SIG-M5 treated with dmso at 0.1 percent for 504 hours (cell line): Measurements from ENCODE around the gene DPP6.

ENCODE experiments used
- DNase-seq: peaks from one replicate; lab custom pipeline; 2025; ENCODE audit not compliant: unreplicated experiment; lab: John Stamatoyannopoulos, UW

DPP6 gene

DNA sequence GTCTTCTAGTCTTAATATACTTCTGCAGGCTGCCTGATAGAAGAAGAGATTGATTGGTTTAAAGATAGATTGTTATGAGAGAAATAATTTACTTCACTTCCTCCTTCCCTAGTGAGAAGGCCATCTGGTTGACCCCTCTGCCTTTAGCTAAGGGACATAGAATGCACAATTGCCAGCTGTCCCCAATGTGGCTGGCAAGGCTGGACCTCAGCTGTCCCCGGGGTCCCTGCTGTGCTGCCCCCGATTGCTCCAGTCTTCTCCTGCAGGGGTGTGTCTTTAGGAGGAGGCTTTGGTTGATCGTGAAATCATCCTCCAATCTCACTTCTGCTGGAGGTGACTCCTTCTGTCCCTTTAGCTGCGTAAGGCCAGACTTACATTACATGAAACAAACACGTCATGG lies 388.5 kb downstream of the DPP6 start:
- no peak for DNase-seq

DNA sequence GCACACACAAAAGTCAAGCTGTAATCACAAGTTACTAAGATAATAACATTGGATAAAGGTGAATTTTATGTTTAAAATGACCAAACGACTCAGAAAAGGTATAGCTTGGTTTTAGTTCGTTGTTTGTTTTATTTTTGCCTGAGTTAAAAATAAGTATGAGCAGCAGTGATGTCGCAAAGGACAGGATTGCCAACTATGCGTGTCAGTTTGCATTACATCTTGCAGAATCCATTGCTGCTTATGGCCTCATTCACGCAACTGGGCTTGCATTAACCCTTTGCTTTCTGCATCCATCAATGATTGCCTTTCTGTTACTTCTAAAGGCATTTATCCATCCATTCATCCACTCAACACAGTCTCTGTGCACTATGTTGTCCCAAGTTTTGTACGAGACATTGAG lies 389.6 kb downstream of the DPP6 start:
- DNase-seq: no peak

DNA sequence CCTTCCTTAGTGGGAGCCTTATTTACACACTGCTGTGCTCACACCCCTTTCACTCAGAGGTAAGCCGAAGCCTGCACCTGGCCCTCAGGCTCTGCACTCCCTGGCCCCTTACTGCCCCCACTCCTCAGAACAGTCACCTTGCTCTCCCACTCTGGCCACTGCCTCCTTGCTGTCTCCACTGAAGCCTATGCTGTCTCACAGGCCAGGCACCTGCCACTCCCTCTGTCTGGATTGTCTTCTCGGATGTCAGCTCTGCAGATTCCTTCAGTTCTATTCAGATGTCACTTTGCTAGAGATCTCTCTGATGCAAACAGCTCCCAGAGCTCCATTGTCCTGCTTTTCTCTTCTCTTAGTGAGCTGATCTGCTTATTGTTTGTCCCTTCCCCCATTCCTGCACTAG lies 390.7 kb downstream of the DPP6 start:
- DNase-seq: no peak

DNA sequence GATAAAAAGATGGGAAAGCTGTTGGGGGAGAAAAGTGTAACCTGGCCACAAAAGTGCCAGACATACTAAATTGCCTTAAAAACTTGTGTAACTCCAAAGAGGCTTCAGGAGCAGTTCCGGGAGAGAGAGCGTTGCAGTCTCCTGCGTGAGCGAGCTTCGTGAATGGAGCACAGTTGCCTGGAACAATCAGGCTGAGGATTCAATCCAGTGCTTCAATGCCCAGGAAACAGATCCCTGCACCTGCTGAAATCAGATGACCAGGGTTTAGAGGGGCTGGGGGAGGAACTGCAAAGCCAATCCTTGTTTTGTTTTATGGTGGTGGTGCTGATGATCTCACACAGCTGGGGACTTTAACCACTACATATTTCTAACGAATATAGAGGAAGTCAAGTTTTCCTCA lies 398.3 kb downstream of the DPP6 start:
- DNase-seq: no peak

DNA sequence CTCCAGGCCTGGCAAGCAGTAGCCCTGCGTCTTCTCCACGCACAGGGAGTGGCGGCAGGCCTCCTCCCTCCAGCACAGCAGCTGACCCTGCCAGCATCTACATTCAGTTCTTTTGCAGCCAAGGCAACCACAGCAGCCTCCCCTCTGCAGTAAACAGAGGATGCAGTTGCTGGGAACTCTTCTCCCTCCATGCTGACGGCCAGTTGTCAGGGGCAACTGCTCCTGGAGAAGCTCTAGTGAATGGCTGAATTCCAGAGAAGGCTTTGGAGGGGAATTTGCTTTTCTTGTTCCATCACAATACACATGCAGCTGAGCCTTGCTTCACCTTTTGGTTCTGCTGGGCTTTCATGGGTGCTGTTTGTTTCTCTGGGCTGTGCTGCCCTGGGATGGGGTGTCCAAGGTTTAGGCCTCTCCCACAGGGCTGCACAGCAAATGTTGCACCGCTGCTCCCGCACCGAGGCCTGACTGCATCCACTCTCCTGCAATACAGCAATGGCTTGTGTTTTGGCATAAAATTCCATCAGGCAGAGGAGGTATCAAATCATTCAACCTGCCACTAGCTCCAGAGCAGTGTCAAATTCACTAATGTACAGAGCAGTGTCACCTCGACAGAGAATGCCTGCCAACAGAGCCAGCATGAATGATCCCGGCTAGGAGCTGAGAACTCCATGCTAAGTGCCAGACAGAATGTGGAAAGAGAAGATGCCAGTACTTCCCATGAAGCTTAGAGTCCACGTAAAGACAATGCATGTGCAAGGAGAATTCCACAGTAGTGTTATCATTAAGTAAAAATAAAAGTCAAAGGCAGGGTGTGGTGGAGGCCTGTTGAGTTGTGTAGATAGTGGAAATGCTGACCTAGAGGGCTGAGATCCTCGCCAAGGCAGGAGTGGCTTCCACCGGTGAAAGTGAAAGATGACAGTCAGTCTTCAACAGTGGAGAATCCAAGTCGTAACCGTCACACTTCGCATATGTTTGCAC lies 399.6 kb downstream of the DPP6 start:
- DNase-seq: no peak

DNA sequence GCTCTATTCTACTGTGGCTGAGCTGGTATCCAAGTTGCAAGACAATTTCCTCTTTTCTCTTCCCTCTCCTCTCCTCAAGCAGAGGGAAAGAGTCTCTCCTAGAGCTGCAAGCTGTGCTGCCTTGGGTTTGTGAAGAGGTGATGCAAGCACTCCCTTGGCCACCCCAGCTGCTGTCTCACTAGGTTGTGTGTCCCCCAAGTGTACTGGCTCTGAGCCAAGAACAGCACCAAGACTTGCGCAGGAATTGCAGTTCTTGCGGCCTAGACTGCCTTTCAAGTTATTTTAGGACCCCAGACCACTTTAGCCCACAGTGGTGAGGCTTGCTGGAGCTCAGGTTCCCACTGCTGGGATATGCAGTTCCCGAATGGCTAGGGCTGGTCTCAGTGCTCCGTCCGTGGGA lies 411.6 kb downstream of the DPP6 start:
- DNase-seq: no peak

DNA sequence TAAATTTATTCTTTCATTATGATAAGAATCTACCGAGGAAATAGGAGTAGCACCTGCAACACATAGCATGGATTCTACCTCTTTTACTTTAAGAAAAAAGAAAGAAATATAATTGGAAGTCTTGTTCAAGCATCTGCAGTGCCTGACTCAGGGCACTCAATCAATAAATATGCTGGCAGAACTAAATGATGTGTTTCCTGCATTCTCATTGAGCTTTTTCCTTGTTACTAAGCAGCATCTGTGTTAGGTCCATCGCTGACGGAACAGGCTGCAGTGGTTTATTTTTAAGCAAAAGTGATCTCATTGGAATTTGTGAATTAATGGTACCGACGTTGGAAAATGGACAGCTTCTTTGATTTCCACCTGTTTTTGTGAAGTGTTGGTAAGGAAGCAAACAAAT lies 417.5 kb downstream of the DPP6 start:
- no peak for DNase-seq

DNA sequence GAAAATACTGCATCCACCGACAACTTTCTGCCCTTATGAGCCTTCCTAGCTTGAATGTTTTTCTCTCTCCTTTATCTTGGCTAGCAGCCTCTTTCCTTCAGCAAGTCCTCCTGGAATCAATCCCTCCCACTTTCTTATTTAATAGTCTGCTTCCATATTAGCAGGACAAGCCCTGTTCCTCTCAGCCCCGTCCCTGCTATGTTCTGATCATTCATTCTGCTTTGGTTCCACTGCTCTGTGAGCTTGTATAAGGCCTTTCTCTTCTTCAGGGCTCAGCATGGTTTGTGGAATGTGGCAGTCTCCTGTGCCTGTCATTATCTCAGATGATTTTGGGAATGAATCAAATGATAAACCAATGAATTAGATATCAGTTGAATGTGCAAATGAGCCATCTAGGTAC lies 420.1 kb downstream of the DPP6 start:
- no peak for DNase-seq

DNA sequence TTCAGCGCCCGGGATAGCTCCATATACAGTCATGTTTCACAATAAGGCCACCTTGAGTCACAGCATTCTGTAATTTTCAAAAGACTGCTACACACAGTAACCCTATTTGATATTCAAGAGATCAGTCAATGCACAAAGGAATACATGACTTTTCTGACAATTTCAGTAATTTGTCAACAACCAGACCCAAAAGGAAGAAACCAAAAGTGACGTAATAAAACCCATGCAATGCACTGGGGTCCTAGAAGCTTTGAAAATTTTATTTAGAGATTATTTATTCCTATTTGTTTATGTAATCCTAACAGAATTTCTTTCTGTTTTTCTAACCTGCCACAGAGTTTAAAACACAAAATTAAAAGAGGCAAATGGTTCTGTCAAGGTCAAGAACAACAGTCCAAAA lies 421.2 kb downstream of the DPP6 start:
- no peak for DNase-seq

DNA sequence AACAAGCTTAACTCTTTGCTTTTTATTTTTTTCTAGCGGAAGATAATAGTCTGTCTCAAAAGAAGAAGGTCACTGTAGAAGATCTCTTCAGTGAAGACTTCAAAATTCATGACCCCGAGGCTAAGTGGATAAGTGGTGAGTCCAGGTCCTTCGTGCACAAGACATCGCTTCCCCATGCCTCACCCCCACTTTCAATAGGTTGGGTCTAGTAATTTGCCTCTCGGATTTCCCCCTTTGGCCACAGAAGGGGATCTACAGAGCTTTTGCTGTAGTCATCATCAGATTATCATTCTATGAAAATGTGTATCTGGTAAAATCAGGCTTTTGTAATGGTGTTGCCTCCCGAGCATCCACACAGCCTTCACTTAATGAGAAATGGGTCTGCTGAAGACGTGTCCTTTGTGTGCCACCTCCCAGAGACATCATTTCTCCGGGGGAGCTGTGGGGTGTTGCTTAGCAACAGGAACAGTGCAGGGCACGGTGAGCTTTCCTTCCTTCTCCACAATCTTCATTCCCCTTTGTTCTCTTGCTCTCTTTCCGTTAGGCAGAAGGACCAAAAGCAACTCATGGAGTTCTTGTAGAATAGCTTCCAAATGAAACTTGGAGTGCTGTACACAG lies 422.8 kb downstream of the DPP6 start:
- no peak for DNase-seq

DNA sequence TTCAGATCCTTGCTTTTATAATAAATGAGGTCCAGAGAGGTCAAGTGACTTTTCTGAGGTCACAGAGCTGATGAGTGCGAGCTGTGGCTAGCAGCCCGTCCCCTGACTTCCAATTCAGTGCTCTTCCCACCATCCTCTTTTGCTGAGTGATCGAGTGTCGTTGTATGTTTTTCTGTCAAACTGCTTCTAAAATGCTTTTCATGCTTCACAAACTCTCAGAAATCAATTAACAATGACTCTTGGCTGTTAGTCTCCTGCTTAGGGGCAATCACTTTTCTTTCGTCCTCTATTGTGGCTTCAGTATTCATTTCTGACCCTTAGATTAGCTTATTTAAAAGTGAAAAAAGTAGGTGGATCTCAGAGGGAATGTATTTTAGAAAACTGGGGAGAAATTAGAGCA lies 423.7 kb downstream of the DPP6 start:
- DNase-seq: no peak

DNA sequence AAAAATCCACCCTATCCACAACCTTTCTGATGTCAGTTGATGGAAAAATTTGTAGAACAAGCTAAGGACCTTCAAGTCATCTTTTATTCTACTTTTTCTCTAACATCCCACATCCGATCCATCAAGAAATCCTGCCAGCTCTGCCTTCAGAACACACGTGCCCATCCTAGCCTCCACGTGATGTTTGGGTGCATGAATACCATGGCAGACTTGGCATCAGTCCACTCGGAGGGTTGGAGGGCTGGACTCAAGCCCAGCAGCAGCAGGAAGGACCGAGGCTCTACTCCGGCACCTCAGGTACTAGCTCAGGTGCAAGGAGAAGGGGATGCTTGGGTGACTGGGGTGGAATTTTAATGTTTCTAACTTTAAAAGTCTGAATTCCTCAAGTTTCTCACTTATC lies 428.6 kb downstream of the DPP6 start:
- DNase-seq: no peak

DNA sequence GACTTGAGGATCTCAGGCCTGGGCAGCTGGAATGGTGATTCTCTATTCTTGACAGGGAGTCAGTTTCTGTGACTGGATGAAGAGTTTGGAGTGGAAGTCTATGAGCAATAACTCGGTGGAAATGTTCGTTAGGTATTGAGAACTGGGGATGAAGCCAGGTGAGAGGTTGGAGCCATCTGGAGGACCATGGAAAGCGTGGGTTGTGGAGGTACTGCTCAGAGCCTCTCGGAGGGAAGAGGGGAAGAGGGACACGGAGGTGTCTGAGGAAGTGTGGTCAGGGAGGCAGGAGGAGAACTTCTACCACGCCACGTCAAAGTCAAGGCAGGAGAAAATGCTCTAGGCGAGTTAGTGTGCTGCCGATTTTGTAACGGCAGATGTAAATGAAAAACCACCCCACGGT lies 430.7 kb downstream of the DPP6 start:
- DNase-seq: no peak

DNA sequence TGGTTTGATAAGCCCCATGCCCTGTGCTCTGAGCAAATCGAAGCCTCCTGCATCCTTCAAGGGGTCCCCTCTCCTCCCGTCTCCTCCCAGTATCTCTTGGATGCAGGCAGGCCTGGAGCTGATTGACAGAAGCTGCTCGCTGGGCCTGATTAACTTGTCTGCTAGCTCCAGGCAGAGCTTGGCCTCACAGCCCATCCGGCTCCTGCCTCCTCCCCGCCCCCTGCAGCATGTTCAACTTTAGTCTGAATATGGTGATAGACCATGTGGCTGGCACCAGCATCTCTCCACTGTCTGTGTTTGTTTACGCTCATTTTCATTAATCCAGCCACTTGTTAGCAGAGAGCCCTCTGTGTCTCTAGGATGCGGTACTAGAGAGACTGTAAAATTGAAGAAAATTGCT lies 432.2 kb downstream of the DPP6 start:
- no peak for DNase-seq

DNA sequence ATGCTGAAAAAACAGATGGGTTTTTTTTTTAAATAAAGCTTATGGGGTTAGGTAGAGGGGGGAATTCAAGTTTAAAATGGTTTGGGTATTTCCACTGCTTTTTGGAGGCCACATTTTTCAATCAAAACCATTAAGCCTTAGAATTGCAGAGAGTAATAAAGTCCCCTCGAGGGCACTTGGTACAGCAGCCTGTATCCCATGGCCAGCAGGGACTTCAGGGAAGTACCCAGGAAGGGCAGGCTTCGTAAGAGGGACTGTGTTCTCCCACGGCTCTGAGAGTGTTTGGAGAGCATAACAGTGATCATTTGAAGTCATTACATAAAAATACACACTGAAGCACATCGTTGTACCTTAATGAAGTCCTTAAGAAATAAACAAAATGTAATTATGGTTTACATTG lies 432.7 kb downstream of the DPP6 start:
- DNase-seq: no peak

DNA sequence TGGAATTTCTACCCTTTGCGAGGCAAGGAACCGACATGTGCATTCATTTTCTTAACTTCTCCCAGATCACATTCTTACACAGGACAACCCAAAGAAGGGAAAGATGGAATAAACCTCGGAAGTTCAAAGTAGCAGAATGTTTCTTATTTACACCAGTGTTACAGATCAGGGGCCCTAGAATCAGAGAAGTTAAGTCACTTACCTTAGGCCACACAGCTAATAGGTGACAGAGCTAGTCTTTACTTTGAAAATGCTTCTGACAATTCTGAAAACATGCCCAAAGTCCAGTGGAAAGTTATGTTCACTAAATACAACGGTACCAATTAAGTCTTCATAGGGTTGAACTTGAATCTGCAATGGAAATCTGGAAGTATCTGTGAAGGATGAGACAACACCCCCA lies 437.7 kb downstream of the DPP6 start:
- no peak for DNase-seq

DNA sequence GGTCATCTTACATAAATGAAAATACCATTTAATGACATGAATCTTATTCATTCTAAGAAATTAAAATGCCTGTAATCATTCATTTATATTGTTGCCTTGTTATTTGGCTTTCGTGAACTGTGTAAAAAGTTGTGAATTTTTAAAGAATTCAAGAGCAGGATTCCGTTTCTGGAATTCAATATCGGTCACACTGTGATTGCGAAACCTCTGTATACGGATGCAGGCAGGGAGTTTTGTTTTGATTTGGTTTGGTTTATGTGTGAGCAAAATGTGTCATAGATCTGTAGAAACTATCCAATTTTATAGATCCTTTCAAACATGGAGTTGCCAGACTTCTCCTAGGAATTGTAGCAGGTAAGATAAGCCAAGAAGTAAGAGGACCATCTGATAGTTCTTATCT lies 441.4 kb downstream of the DPP6 start:
- no peak for DNase-seq

DNA sequence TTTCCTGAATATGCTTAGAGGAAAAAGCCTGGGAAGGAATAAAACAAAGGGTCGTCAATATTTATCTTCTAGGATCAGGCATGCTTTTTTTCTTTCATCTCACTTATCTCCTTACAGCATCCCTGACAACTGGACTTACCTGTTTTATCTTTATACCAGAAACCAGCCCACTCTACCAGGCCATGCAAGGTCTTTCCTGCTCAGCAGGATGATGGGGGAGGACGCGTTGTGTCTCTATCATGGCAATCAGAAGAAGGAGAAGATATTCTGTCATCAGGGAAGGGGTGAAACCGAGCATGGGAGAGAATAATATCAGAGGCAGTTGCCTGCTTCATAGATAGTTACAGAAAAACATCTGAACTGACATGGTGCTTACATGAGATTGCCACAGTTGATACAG lies 445.6 kb downstream of the DPP6 start:
- no peak for DNase-seq

DNA sequence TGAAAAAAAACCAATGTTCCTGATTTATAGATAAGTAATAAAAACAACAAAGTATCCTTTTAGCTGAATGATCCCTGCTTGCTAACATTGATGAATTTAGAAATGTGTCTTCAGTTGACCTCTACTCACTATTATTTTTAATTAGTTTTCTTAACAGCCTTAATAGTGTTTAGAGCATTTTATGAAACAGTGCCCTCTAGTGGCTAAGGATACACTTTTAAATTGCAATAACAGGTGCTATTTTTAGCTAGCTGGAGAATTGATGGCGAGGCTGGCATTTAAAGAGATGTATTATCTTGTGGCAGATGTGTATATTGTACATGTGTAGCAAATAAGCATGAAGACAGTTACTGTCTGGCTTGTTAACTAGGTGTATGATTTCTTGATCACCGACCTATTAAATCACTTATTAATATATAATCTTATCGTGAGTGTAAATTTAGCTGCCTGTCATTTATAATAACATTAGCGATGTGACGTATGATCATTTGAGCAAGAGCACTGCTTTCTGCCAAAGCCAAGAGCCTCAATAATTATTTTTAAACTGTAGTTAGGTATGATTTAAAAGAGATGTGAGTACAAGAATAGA lies 451.9 kb downstream of the DPP6 start:
- peak; percentile 2 for DNase-seq

DNA sequence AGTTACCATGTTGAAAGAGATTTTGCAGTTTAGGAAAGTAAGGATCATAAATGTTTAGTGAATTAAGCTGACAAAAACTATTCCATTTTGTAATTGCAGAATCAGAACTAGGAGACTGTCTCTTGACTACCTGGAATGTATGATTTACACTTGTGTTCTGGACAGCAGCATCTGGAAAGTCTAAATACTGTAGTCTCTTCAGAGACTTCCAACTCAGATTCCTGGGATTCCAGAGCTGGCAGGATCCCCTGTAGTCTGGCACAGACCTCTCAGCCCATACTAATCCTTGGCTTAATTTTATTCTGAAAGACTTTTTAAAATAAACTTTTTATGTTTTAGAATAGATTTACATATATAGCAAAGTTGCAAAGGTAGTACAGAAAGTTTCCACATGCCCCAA lies 452.7 kb downstream of the DPP6 start:
- no peak for DNase-seq

DNA sequence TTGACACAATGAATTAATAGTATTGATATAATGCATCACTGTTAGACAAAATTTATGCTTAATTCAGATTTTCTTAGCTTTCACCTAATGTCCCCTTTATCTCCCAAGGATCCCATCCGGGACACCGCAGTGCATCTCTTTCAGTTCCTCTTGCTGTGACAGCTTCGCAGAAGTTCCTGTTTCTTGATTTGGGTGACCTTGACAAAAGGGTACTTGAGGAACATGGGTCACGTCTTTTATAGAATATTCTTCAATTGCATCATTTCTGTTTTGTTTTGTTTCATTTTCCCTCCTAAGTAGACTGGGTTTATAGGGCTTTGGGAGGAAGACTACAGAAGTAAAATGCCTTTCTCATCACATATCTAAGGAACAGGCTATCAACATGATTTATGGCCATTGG lies 453.2 kb downstream of the DPP6 start:
- DNase-seq: peak; percentile 54

DNA sequence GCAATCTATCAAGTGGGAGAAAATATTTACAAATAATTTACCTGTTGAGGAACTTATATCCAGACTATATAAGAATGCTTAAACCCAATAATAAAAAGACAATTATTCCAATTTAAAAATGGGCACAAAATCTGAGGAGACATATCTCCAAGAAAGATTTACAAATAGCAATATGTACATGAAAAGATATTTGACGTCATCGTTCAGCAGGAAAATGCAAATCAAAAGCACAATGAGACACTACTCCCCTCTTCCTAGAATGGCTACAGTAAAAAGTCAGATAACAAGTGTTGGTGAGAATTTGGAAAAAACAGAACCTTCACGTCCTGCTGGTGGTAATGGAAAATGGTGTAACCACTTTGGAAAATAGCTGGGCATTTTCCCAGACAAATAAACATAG lies 457.0 kb downstream of the DPP6 start:
- DNase-seq: no peak
